Coronary artery (tissue), 2 donors: Measurements from ENCODE around the gene KCNQ5.
"Not testable (repeated sequence)": the region's sequence is repeated elsewhere in the genome, so short reads cannot be mapped to it uniquely, and the experiment has no call there.

Source experiments
- DNase-seq: peaks from one replicate; pipeline ENCODE4 v3.0.0-alpha.2; 2017; ENCODE audit warnings: low spot score
- H3K27ac ChIP-seq, 2 donors: fragments of 200-600 bp; sonication (generic); one replicate each; pipeline ENCODE4 v1.5.1; 2016 to 2019
- H3K4me3 ChIP-seq: fragments of 200-600 bp; sonication (generic); 2 replicates; pipeline ENCODE4 v1.5.1; 2016; ENCODE audit warnings: mild to moderate bottlenecking, moderate library complexity
- TF ChIP-seq, protein P1 (sequence below): fragments of 200-600 bp; sonication (generic); IDR thresholded peaks from one replicate; pipeline ENCODE4 v1.5.1; 2019; ENCODE audit warnings: antibody characterized with exemption

The KCNQ5 gene

DNA sequence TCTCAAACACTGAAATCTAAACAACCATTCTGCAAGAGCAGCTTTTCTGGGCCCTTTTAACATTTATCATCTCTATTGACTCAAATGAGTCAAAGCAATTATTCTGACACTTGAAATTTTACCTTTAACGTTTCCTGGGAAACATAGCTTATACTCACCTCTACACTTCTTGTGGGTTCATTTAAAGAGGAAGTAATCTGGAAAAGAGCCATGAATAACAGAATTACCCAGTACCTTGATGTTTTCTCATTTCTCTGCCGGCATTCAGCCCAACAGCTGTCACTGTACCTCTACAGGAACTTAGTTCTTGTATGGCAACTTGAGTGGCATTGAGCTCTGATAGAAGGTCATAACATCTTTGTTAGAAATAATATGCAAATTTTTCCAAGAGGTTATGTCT lies 272.2 kb downstream of the KCNQ5 start:
- TF ChIP-seq, protein P1, sequence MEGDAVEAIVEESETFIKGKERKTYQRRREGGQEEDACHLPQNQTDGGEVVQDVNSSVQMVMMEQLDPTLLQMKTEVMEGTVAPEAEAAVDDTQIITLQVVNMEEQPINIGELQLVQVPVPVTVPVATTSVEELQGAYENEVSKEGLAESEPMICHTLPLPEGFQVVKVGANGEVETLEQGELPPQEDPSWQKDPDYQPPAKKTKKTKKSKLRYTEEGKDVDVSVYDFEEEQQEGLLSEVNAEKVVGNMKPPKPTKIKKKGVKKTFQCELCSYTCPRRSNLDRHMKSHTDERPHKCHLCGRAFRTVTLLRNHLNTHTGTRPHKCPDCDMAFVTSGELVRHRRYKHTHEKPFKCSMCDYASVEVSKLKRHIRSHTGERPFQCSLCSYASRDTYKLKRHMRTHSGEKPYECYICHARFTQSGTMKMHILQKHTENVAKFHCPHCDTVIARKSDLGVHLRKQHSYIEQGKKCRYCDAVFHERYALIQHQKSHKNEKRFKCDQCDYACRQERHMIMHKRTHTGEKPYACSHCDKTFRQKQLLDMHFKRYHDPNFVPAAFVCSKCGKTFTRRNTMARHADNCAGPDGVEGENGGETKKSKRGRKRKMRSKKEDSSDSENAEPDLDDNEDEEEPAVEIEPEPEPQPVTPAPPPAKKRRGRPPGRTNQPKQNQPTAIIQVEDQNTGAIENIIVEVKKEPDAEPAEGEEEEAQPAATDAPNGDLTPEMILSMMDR = no peak
- H3K4me3 ChIP-seq = no peak overlapping the region
- no peak overlapping the region for H3K27ac ChIP-seq
- DNase-seq = no peak

DNA sequence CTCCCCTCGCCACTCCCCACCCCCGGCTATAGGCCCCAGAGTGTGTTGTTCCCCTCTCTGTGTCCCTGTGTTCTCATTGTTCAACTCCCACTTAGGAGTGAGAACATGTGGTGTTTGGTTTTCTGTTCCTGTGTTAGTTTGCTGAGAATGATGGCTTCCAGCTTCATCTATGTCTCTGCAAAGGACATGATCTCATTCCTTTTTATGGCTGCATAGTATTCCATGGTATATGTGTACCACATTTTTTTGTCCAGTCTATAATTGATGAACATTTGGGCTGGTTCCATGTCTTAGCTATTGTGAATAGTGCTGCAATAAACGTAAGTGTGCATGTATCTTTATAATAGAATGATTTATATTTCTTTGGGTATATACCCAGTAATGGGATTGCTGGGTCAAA lies 276.4 kb downstream of the KCNQ5 start:
- H3K27ac ChIP-seq, DNase-seq, H3K4me3 ChIP-seq: not testable (repeated sequence)

GRCh38 chr6:72905705-72906478 lies 284.0 kb downstream of the KCNQ5 start:
- no peak for DNase-seq
- TF ChIP-seq, protein P1 = no peak
- Histone ChIP-seq H3K4me3 (no peak overlapping the region), H3K27ac (no peak overlapping the region)

DNA sequence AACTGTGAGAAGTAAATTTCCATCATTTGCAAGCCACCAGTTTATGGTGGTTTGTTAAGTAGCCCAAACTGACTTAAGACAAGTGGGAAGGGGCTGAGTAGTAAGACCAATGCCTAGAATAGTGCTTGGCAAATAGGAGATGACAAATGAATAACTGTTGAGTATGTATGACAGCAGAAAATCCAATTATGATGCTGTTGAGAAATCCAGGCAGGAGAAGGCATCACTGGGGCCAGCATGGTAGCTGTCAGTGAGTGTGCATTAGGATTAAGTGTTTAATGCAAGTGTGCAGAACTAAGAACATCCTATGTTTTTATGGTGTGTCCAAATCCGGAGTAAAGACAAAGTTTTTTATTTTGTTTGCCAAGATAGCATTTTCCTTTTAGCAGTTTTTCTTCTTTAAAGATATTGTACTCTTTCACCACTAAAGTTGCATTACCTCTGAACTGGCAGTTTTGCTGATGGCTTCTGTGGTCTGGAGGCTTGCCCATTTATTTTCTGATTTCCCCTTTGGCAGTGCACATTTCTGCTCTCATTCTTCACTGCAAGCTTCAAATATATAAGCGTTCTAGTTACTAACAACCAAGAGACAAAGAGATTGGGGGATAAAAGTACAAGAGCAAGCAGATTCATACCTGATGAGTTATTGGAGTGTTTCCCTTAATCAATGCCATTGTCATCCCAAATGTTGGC lies 289.7 kb downstream of the KCNQ5 start:
- no peak for DNase-seq
- no peak overlapping the region for H3K4me3 ChIP-seq
- H3K27ac ChIP-seq = no peak overlapping the region
- TF ChIP-seq, protein P1 = no peak

DNA sequence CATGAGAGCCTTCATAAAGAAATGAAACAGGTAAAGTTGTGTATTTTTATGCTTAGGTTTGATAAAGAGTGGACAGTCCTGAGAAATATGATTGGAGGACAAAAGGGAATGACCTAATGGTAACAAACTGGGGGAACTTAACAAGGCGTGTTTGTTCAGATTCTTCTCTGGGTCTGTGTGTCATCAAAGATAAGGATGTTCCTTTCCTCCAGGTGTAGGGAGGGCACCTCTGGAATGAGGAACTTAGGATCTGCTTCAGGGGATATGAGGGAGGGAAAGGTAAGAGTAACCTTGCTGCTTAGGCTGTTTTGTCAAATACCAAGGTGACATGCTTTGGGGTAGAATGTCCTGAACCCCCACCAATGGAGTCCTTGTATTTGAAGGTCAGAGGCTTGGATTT lies 291.9 kb downstream of the KCNQ5 start:
- DNase-seq = no peak
- H3K27ac ChIP-seq = no peak overlapping the region
- no peak overlapping the region for H3K4me3 ChIP-seq

DNA sequence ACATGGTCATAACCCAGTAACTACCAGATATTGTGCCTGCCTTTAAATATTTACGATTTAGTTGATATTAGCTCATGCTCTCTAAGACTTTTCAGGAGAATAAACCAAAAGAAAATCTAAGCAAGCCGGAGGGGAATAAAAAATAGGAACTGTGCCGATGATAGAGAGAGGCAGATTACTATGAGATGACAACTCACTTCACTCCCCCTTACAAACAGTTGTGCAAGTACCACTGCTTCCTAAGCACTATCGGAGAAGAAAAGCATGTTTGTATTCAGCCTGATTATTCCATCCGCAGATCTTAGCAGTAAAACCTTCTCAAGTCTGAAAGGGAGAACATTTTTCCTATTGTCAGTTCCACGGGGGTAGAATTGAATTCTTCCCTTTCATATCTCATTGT lies 294.4 kb downstream of the KCNQ5 start:
- no peak overlapping the region for H3K27ac ChIP-seq
- no peak for DNase-seq

More for the DNA sequence above, 291.9 kb downstream of the KCNQ5 start:
- TF ChIP-seq, protein P1 = no peak

GRCh38 chr6:72916906-72917305 lies 295.0 kb downstream of the KCNQ5 start:
- TF ChIP-seq, protein P1 = no peak
- no peak overlapping the region for H3K27ac ChIP-seq
- DNase-seq = no peak
- H3K4me3 ChIP-seq = no peak overlapping the region

More for the DNA sequence above, 294.4 kb downstream of the KCNQ5 start:
- H3K4me3 ChIP-seq = no peak overlapping the region
- TF ChIP-seq, protein P1 = no peak
